NOMO-1 (cell line): ENCODE data around the gene ORM2.

Experiments used
- DNase-seq, 2 experiments: peaks; one replicate each; lab custom pipeline; 2025; ENCODE audit not compliant: unreplicated experiment in 2 of 2; lab: John Stamatoyannopoulos, UW

The ORM2 gene

DNA sequence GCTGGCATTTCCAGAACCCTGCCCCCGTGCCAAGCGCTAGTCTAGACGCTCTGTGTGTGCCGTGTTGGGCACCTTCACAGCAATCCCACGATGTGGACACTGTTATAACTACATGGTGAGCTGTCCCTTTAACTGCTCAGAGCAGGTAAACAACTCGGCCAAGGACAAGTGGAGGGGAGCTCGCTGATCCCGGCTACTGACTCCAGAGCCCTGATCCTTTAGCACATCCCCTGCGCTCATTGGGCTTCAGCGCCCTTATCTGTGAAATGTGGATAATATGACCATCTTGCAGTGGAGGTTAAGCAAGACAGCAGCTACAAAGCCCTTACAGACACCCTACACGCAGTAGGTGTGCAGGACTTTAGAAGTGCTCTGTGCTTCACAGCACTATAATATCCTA is 16.5 kb downstream of the ORM2 start:
- no peak for DNase-seq

- no peak for DNase-seq
These were observed 18.0 kb downstream of the ORM2 start for GRCh38 chr9:114347675-114348074.

DNA sequence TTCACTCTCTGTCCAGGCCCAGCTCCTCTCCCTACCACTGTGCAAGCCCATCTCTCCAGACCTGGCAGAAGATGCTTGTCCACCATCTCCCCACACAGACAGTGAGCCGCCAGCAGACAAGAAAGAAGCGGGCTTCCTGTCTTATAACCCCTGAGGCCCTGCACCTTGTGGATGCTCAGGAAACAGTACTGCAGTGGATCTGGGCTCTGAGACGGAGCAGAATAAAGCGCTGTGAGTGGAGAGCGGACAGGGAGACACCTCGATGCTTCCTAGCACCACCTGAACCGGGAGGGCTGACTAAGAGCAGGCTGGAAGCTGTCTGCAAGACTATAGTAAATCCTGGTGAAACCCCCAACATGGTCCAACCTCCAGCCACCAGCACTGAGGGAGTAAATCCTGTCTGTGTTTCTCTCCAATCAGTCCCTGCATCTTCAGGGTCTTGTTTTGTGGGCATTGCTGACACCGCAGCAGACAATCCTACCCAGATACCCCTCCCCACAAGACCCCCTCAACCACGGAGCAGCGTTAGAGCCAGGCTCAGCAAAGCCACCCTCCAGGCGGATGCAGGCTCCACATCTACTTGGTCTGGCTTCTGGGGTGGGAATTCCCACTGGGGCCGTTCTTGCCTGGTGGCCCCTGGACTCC is 18.7 kb downstream of the ORM2 start:
- no peak for DNase-seq

DNA sequence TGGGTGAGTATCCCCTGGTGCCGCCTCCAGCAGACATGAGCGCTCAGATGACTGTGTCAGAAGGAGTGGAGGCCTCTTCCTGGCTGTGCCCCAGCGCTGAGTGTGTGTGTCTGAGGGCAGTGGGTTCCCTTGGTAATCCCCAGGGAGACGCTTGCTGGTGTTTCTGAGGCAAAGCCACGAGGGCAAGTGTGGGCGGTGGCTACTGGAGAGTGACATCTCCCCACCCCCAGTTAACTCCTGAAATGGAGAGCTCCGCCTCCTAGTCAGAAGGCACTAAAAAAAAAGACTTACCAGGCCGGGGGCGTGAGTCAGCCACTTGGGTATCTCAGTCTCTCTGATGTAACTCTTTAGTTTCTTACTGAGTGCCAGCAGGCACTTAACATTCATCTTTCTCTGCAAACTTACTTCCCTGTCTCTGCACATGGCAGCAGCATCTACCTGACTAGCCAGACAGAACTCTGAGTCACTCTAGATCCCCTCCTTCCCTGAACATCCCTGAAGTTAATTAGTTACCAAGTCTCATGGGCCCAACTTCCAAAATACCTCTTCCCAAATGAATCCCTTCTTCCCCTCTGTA is 19.3 kb downstream of the ORM2 start:
- peak; percentile 88 to 92 for DNase-seq

GRCh38 chr9:114349713-114350480 is 20.2 kb downstream of the ORM2 start:
- no peak for DNase-seq

DNA sequence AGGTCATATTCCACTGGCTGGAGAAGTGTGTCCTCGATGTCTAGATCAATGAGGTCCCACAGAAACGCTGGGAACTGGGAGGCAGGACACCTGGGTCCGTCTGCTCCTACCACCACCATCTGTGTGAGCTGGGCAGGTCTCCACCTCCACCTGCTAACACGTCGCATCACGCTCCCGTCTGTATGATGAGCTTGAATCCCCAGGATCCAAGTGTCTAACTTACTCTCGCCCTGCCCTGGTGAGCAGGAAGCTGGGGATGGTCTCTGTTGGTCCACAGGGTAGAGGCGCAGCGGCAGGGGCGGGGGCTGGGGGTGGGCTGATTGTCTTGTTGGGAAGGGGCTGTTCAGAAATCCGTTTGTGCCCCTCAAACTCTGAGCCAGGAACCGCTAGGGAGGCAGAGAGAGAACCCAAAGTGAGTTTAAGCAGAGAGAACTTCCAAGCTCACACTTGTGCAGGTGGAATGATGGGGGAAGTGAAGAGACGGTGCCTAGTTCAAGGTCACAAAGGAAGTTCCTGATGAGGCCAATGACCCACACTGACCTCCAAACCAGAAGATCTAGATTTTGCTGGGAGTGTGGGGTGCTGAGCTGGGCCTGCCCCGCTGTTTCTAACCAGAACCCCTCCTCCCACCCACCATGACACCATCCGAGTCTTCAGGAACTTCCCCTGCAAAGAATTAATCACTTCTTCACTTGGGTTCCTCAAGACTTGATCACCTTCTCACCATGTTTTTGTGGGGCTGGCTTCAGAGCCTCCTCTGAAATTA is 21.1 kb downstream of the ORM2 start:
- no peak for DNase-seq

DNA sequence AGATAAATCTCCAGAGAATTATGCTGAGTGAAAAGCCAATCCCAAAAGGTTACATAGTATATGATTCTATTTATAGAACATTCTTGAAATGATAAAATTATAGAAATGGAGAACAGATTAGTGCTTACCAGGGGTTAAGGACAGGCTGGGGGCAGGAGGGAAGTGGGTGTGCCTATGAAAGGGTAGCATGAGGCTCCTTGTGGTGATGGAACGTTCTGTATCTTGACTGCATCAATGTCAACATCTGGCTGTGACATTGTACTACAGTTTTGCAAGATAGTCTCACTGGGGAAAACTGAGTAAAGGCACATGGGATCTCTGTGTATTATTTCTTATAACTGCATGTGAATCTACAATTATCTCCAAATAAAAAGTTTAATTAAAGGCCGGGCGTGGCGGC is 22.3 kb downstream of the ORM2 start:
- DNase-seq = no peak

- DNase-seq = no peak
These were observed 26.2 kb downstream of the ORM2 start for GRCh38 chr9:114355821-114356220.

DNA sequence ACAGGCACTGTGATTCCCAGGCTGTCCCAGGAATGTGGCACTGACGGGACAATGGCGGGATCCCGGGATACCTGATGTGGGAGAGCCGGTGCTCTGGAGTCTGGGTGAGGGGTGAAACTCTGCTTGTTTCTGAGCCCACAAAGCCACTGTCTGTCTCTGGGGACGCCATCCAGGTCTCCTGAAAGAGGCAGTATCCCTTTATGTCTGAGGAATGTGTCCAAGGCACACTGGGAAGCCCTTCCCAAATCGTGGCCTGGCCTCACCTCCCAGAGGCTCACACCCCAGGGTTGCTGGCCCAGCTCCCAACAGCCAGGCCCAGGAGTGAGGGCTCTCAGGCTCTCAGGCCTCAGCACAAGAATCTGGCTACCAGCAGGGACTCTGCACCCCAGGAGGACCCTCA is 27.1 kb downstream of the ORM2 start:
- no peak for DNase-seq

DNA sequence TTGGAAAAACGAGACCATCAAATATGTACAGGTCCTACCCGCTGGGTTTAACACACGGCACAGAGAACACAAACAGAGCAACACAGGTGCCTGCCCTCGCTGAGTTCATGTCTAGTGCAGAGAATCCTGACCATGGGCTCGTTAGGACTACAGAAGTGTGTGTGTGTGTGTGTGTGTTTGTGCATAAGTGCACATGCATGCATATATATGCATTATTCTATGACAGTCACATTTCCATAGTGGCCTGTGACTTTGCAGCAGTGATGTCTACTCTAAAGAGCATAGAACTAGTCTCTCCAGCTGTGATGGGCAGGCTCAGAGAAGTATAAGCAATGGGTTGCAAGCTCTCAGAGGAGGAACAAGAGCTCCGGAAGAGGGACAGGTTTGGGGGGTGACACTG is 27.7 kb downstream of the ORM2 start:
- no peak for DNase-seq

DNA sequence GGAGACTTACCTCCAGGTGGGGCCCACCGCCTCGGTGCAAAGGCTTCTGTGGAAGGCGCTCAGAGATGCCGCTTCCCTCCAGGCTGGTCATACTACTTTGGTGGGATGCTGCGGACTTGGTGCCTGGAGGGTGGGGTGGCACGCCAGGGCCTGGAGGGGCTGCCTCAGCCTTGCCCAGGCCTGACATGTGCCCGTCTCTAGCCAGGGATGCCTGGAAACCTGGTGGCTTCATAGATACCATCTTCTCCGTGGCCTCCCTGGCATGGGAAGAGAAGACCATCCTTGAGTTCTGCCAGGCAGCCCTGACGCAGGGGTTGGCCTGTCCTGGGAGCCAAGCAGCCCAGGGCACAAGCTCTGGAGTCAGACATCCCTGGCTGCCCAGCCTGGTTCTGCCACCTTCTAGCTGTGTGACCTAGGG is 28.3 kb downstream of the ORM2 start:
- DNase-seq = no peak

DNA sequence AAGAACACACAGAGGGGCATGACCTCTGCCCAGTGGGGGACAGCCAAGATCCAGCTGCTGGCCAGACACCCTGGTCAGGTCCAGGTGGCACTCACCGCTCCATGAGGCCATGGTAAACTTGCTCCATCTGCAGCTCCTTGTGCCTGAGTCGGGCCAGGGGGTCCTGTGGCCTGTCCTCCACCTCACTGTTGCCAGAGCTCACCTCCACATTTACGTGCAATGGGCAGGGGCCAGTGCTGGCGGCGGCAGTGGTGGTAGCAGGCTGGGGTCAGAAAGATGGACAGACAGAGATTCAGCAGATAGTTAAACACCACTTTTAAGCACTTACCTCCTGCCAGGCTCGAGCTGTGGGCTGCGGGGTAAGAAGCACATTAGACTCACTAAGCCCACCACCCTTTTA is 30.1 kb downstream of the ORM2 start:
- DNase-seq = no peak

DNA sequence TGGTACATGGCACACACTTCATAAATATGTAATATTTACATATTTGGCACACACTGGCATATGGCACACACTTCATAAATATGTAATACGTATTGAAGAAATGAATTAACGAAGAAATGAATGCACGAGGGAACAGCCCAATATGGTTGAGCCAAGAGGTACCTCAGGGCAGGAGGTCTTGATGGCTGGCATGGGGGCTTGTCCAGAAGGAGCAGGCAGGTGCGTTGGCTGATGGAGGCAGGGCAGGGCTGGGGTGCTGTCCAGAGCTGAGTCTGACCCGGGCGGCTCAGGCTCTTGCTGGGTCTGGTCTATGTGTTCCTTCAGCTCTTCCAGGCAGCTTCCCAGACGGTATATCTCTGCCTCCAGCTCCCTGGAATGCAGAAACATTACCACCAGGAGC is 31.9 kb downstream of the ORM2 start:
- DNase-seq = no peak

DNA sequence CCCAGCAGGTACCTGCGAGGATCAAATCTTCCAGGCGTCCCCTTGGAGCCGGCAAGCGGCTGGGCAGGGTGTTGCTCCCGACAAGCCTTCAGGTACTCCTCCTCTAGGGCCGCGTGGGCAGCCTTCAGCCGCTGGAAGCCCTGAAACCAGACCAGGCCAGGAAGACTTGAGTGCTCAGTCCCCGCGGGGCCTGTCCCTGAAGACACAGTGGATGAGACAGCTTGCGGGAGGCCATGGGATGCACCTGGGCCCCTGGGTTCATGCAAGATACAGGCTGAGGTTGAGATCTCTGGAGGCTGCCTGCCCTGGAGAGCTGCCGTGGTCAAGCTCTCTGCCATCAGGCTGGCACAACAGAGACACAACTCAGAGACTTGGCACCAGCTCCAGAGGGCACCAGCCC is 32.7 kb downstream of the ORM2 start:
- DNase-seq = no peak

DNA sequence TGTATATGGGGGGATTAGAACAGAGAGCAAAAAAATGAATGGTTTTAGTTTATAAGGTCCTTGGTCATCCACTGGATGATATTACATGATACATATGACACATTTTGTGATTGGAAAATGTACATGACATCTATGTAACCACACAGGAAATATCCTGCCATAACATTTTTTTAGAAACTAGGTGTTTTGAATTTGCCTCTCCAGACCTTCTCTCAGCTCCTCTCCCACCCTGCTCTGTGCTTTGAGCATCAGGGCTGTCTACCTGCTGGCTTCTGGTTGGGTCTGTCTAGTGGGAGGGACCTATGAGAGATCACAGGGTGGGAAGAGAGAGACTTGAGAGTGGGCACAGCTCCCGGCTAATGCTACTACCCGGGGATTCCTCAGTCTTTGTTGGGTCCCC is 33.8 kb downstream of the ORM2 start:
- no peak for DNase-seq

- peak; percentile 71 to 90 for DNase-seq
These were observed 34.7 kb downstream of the ORM2 start for GRCh38 chr9:114364134-114365041.

- DNase-seq = no peak
These were observed 35.5 kb downstream of the ORM2 start for GRCh38 chr9:114365194-114365593.

DNA sequence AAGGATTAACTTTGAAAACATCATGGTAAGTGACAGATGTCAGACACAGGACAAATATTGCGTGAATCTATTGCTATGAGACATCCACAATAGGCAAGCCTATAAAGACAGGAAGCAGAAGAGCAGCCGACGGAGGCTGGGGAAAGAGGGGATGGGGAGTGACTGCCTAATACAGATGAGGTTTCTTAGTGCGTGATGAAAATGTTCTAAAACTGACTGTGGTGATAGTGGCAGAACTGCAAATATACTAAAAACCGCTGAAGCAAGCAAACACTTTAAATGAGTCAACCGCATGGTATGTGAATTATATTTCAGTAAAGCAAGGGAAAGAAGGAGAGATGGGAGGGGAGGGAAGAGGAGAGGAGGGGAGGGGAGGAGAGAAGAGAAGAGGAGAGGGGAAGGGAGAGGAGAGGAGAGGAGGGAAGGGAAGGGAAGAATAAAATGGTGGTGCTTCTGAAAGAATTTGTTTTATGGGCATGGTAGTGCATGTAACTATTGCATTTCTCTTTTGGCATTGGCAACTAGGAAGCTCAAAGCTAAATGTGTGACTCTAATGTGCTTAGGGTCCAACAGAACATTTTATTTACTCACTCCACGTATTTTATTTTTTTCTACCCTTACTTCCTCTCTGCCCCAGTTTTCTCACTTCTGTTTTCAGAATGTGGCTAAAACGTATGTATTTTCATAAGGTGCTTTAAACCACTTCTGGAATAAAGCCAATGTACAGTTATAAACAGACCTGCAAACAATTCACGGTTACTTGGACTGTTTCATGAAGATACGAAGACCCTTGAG is 36.9 kb downstream of the ORM2 start:
- DNase-seq = peak; percentile 50 to 61

- no peak for DNase-seq
These were observed 37.7 kb downstream of the ORM2 start for GRCh38 chr9:114367366-114367765.
